ENCODE data around the gene IFNLR1. TPM values are rescaled to one million over a fixed set of nuclear protein-coding genes. Genes with fewer than 3 reads are reported as not detected.

Gene IFNLR1
- total RNA-seq, 2 donors from 2014 or later: 0.36 to 2.0 TPM

DNA sequence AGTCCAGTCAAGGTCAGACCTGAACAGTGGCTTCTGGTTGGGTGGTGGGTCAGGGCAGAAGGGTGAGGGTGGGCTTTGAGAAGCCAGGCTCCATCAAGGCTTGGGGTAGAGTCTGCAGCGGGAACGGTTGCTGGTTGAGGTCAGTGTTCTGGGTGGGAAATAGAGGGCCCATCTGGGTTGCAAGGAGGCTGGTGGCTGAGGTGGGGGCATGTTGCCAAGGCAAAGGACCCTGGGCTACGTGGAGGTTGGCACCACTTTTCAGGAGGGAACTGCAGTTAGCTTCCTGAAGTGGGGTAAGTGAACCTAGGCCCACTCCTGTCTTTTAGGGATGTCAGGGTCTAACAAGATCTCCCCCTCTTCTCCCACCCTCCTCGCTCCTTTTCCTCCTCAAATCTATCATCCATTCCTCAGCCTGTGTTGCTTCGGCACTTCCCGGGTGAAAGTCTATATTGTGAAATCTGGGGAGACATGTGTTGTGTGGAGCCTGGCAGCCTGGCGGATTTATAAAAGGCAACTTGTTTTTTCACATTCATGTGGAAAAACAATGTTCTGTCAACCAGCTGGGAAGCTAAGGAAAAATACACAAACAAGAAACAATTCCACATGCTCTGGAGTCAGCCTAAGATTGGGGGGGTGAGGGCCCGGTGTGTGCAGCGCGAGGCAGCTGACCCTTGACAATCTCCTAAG lies 45.6 kb downstream of the IFNLR1 start:
- Mint-ChIP-seq H3K4me1 (ENCODE audit: low read depth in 2 of 2) (peaks cover 0 to 8% of the 10 kb centered on the region in 2 donors), H3K27me3 (peaks cover 0 to 10% of the 10 kb centered on the region in 2 donors), H3K9me3 (no peaks in the 10 kb centered on the region), H3K4me3 (no peak overlapping the region), H3K36me3 (no peaks in the 10 kb centered on the region), H3K27ac (no peak overlapping the region)
- ATAC-seq (peak in 1 of 2 donors; percentile 25), DNase-seq (ENCODE audit: low spot score) (no peak)

DNA sequence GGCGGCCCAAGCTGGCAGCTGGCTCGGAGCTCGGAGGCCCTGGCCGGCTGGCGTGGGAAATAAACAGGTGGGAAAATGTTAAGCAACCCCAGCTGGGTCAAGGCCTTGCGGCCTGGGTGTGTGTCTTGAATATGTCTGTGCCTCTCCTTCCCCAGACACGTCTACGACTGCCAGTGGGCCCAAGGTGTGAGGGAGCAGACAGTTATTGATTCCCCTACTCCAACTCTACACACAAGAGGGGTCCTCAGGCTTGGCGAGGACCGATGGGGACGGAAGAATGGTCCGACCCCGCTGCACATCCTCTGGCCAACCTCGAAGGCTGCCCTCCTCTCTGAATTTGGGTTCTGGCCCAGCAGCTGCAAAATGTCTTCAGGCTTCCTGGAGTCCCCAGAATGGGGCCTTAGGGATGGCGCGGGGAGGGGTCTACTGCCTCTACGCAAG lies 46.3 kb downstream of the IFNLR1 start:
- Mint-ChIP-seq H3K4me1 (ENCODE audit: low read depth in 2 of 2) (peaks cover 0 to 8% of the 10 kb centered on the region in 2 donors), H3K4me3 (no peak overlapping the region), H3K36me3 (no peaks in the 10 kb centered on the region), H3K27me3 (peaks cover 0 to 7% of the 10 kb centered on the region in 2 donors), H3K9me3 (no peaks in the 10 kb centered on the region), H3K27ac (no peak overlapping the region)
- DNase-seq (ENCODE audit: low spot score): no peak
- ATAC-seq: no peak

DNA sequence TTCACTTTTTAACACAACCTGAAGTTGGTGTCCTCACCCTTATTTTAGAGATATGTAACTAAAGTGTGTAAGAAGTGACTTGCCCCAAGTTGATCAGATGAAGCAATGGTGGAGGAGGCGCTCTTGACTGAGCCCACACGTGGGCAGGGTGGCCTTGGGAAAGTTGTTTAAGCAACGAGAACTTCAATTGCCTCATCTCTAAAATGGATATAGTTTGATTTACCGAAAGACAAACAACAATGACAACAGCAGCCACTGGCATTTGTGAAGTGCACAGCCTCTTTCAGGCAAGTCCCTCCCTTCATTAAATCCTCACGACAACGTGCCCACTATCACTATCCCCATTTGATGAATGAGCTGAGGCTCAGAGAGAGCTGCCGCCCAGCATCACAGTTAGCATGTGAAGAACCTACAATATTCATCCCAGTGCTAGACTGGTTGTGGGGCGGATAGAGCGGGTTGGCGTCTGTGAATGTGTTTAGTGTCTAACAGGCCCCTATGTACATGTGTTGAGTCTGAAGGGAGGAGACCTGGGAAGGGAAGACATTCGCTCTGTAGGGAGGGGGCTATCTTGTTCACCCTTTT lies 47.2 kb downstream of the IFNLR1 start:
- no peak overlapping the region for H3K4me3 Mint-ChIP-seq

DNA sequence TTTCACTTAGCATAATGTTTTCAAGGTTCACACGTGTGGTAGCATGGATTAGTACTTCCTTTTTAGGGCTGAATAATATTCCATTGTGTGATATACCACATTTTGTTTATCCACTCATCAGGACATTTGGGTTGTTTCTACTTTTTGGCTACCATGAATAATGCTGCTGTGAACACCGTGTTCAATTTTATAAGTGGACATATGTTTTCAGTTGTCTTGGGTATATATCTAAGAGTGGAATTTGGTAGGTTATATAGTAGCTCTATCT lies 47.9 kb downstream of the IFNLR1 start:
- H3K9me3 Mint-ChIP-seq: no peaks in the 10 kb centered on the region
- no peak overlapping the region for H3K27ac Mint-ChIP-seq
- no peak for DNase-seq (ENCODE audit: low spot score)
- no peaks in the 10 kb centered on the region for H3K36me3 Mint-ChIP-seq
- no peak for ATAC-seq
- H3K4me1 Mint-ChIP-seq (ENCODE audit: low read depth in 2 of 2): peaks cover 0 to 8% of the 10 kb centered on the region in 2 donors
- no peak overlapping the region for H3K4me3 Mint-ChIP-seq
- H3K27me3 Mint-ChIP-seq: peaks cover 0 to 3% of the 10 kb centered on the region in 2 donors

More for the DNA sequence above, 47.2 kb downstream of the IFNLR1 start:
- DNase-seq (ENCODE audit: low spot score): peak; percentile 35
- ATAC-seq: no peak
- Mint-ChIP-seq H3K9me3 (no peaks in the 10 kb centered on the region), H3K36me3 (no peaks in the 10 kb centered on the region), H3K4me1 (ENCODE audit: low read depth in 2 of 2) (peaks cover 0 to 8% of the 10 kb centered on the region in 2 donors), H3K27ac (no peak overlapping the region), H3K27me3 (peaks cover 0 to 7% of the 10 kb centered on the region in 2 donors)

DNA sequence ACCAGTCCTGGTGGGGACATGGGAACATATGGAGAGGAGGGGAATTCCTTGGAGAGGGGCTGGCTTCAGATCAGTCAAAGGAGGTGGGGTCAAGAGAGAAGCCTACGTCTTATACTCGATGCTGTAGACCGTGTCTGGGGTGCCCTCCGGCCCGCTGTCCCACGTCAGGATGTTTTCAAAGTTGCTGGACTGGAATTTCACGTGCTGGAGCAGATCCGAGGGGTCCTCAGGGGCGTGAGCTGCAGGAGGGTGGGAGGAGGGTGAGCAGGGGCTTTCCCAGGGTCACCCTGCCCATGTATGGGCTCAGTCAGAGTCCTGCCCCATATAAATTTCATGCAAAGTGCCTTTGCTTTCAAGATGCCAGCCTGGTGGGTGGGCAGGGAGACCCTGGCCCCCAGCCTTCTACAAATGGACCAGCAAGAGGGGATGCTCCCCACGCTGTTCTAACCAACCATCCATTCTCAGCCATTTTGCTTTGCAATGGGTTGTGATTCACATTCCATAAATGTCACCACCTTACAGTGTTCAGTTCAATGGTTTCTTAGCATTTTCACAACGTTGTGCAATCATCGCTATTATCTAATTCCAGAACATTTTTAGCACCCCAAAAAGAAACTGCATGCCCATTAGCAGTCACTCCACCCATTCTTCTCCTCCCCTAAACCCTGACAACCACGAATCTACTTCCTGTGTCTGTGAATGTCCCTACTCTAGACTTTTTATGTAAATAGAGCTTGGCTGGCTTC lies 48.4 kb downstream of the IFNLR1 start:
- no peak overlapping the region for H3K4me3 Mint-ChIP-seq
- H3K27ac Mint-ChIP-seq: no peak overlapping the region
- ATAC-seq (no peak), DNase-seq (ENCODE audit: low spot score) (peak; percentile 12)
- peaks cover 0 to 5% of the 10 kb centered on the region in 2 donors for H3K27me3 Mint-ChIP-seq
- no peaks in the 10 kb centered on the region for H3K36me3 Mint-ChIP-seq
- H3K9me3 Mint-ChIP-seq: no peaks in the 10 kb centered on the region
- H3K4me1 Mint-ChIP-seq (ENCODE audit: low read depth in 2 of 2): peaks cover 0 to 8% of the 10 kb centered on the region in 2 donors

DNA sequence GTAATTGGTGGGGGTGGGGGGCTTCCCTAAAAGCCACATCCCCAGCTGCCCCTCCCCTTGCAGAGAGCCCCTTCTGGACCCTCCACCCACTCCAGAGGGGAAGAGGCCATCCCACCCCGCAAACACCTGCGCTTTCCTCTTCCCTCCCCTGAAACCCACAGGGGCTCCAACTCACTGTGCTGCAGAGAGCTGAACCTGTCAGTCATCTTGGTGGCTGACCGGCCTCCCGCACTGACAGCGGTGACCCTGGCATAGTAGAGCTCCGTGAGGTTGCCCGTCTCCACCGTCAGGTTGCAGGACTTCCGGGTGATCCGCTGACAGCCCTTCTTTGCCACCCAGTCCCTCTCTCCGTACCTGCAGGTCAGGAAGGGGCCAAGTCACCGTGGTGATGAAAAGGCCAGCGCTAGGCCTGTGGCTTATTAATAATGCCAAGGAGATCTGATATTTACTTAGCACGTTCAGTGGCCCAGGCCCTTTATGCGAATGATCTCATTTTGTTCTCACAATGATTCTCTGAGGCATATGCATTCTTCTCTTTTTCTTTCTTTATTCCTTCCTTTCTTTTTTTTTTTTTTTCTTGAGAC lies 50.0 kb downstream of the IFNLR1 start:
- peaks cover 0 to 8% of the 10 kb centered on the region in 2 donors for H3K4me1 Mint-ChIP-seq (ENCODE audit: low read depth in 2 of 2)
- no peaks in the 10 kb centered on the region for H3K9me3 Mint-ChIP-seq
- H3K27ac Mint-ChIP-seq: no peak overlapping the region
- DNase-seq (ENCODE audit: low spot score): peak; percentile 38
- ATAC-seq: no peak
- no peak overlapping the region for H3K4me3 Mint-ChIP-seq
- no peaks in the 10 kb centered on the region for H3K36me3 Mint-ChIP-seq
- peaks cover 0 to 8% of the 10 kb centered on the region in 2 donors for H3K27me3 Mint-ChIP-seq

DNA sequence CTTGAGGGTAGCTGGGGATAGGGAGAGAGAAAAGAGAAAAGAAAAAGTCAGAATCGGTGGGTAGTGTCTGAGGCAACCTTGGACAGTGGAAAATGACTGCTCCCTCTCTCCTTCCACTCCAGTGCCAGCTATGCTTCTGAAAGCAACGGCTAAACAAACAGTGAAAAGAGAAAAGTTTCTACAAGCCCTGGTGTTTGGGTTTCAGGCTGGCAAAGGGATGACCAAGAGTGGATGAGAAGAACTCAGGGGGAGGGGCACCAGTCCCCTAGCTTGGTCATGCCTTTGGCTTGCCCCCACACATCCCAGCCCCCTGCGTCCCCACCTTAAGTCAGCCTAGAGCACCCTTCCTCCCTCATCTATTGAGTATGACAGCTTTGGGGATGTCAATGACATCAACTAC lies 52.7 kb downstream of the IFNLR1 start:
- Mint-ChIP-seq H3K36me3 (no peaks in the 10 kb centered on the region), H3K4me3 (no peak overlapping the region), H3K27me3 (peaks cover under 1 to 8% of the 10 kb centered on the region in 2 donors), H3K4me1 (ENCODE audit: low read depth in 2 of 2) (peaks cover 0 to 5% of the 10 kb centered on the region in 2 donors), H3K9me3 (no peaks in the 10 kb centered on the region), H3K27ac (no peak overlapping the region)
- ATAC-seq (no peak), DNase-seq (ENCODE audit: low spot score) (peak; percentile 22)

DNA sequence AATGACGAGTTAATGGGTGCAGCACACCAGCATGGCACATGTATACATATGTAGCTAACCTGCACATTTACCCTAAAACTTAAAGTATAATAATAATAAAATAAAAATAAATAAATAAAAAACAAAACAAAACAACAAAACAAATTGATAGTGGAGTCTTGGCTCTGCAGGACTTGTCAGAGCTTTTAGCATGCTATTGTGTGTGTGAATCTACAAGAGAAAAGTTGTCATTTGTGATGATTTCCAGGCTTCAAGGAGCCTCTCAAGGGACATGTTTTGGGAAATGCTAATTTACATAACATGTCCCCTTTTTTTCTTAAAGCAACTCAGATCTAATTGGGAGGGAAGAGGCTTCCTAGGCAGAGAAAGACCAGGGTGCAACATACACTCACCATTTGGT lies 53.3 kb downstream of the IFNLR1 start:
- DNase-seq (ENCODE audit: low spot score) (no peak), ATAC-seq (no peak)
- H3K4me3 Mint-ChIP-seq: no peak overlapping the region
- no peaks in the 10 kb centered on the region for H3K9me3 Mint-ChIP-seq
- peaks cover 0 to under 1% of the 10 kb centered on the region in 2 donors for H3K4me1 Mint-ChIP-seq (ENCODE audit: low read depth in 2 of 2)
- H3K27me3 Mint-ChIP-seq: peaks cover 6 to 13% of the 10 kb centered on the region in 2 donors
- H3K36me3 Mint-ChIP-seq: no peaks in the 10 kb centered on the region
- no peak overlapping the region for H3K27ac Mint-ChIP-seq

DNA sequence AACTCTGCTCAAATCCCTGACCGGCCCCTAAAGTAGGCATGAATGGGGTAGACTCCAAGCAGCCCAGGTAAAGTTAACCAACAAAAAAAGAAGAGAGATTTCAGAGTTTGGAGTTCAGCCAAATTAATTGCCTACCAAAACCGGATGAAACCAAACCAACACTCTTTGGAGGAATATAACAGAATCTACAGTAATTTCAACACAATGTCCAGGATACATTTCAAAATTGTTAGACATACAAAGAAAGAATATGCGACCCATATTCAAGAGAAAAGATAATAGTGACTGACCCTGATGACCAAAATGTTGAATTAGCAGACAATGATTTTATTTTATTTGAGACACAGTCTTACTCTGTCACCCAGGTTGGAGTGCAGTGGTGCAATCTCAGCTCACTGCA lies 56.7 kb downstream of the IFNLR1 start:
- H3K36me3 Mint-ChIP-seq: no peaks in the 10 kb centered on the region
- DNase-seq (ENCODE audit: low spot score) (no peak), ATAC-seq (no peak)
- H3K27ac Mint-ChIP-seq: no peak overlapping the region
- peaks cover 11 to 16% of the 10 kb centered on the region in 2 donors for H3K27me3 Mint-ChIP-seq
- no peak overlapping the region for H3K4me3 Mint-ChIP-seq
- no peaks in the 10 kb centered on the region for H3K4me1 Mint-ChIP-seq (ENCODE audit: low read depth in 2 of 2)
- H3K9me3 Mint-ChIP-seq: no peaks in the 10 kb centered on the region

DNA sequence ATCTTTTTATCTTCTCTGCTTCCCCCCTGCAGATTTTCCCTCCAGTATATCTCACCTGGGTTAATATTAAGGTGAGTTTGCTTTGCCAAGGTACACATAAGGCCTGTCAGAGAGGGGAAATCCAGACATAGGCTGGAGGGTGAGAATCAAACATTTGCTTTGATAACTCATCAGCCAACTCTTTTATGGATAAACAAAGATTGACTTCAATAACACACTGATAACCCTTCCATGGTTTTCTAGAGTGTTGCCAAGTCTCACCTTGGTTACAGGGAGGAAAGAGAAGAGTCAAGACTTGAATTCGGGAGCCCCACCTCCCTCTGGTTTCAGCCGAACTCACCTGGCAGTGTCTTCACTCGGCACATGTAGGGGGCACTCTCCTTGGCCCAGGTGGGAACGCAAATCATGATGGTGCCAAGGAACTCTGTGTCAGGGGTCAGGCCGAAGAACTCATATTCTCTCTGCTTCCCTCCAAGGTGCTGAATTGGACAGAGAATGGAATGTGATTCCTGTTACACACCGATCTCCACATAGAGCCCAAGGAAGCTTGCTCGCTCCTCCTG lies 59.2 kb downstream of the IFNLR1 start:
- no peak for ATAC-seq
- H3K27ac Mint-ChIP-seq: no peak overlapping the region
- no peaks in the 10 kb centered on the region for H3K36me3 Mint-ChIP-seq
- H3K9me3 Mint-ChIP-seq: no peaks in the 10 kb centered on the region
- DNase-seq (ENCODE audit: low spot score): peak; percentile 3
- H3K4me3 Mint-ChIP-seq: no peak overlapping the region
- H3K4me1 Mint-ChIP-seq (ENCODE audit: low read depth in 2 of 2): no peaks in the 10 kb centered on the region
- H3K27me3 Mint-ChIP-seq: peaks cover 10 to 11% of the 10 kb centered on the region in 2 donors

DNA sequence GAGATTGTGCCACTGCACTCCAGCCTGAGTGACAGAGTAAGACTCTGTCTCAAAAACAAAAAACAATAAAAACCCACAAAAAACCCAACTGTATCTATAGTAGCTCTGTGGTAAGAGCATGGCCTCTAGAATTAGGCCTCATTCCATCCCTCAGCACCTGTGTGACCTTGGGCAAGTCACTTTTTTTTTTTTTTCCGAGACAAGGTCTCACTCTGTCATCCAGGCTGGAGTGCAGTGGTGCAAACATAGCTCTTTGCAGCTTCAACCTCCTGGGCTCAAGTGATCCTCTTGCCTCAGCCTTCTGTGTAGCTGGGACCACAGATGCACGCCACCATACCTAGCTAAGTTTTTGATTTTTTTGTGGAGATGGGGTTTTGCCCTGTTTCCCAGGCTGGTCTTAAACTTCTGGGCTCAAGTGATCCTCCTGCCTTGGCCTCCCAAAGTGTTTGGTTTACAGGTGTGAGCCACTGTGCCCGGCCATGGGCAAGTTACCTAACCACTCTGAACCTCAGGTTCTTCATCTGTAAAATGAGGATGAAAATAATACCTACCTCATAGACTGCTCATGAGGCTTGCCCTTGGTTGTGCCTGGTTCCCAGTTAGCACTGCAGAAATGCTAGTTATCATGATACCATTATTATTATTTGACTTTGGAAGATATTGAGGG lies 59.8 kb downstream of the IFNLR1 start:
- no peaks in the 10 kb centered on the region for H3K36me3 Mint-ChIP-seq
- ATAC-seq: no peak
- no peaks in the 10 kb centered on the region for H3K9me3 Mint-ChIP-seq
- H3K4me1 Mint-ChIP-seq (ENCODE audit: low read depth in 2 of 2): no peaks in the 10 kb centered on the region
- H3K27me3 Mint-ChIP-seq: peaks cover 10 to 11% of the 10 kb centered on the region in 2 donors
- H3K27ac Mint-ChIP-seq: no peak overlapping the region
- no peak overlapping the region for H3K4me3 Mint-ChIP-seq
- DNase-seq (ENCODE audit: low spot score): peak; percentile 18

DNA sequence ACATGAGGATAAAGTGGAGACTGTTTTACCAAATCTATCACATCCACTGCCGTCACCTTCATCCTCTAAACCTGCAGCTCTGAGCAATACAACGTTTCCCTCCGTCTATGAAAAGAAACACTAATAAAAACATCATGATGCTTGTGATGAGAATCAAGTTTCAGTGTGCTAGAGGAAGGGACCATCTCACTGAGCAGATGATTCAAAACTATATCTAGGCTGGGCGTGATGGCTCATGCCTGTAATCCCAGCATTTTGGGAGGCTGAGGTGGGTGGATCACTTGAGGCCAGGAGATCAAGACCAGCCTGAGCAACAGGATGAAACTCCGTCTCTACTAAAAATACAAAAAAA lies 60.4 kb downstream of the IFNLR1 start:
- Mint-ChIP-seq H3K36me3 (no peaks in the 10 kb centered on the region), H3K27ac (no peak overlapping the region)
- no peak for ATAC-seq

DNA sequence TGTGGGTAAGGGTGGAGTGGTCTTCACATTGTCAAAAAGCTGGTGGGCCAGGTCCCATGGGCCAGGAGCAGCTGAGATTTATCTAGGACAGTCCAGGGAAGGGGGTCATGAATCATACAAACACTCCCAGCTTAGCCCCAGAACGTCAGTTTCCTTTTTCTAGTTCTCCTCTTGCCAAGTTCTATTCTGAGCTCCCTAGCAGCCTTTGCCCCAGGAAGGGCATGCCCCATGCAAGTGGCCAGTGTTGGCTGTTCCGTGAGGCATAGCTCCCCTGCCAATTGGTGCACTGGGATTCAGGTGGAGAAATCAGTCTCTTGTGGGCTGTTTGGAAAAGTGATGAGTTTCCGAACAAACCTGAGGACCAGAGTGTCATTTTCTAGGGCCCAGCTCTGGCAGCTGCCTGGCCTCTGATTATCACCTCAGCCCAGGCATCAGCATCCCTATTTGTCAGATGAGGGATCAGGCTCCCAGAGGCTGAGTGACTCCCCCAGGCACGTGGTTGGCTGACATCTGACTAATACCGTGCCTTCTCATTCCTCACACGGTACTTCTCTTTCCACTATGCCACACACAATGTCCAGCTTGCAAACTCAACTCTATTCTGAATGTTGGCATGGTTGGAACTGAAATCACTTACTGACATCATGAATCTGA lies 60.9 kb downstream of the IFNLR1 start:
- no peaks in the 10 kb centered on the region for H3K9me3 Mint-ChIP-seq
- ATAC-seq (no peak), DNase-seq (ENCODE audit: low spot score) (peak; percentile 20)
- H3K4me3 Mint-ChIP-seq: no peak overlapping the region
- H3K36me3 Mint-ChIP-seq: no peaks in the 10 kb centered on the region
- no peaks in the 10 kb centered on the region for H3K4me1 Mint-ChIP-seq (ENCODE audit: low read depth in 2 of 2)
- no peak overlapping the region for H3K27ac Mint-ChIP-seq
- H3K27me3 Mint-ChIP-seq: peaks cover 10 to 11% of the 10 kb centered on the region in 2 donors

More for the DNA sequence above, 60.4 kb downstream of the IFNLR1 start:
- Mint-ChIP-seq H3K27me3 (peaks cover 10 to 11% of the 10 kb centered on the region in 2 donors), H3K4me3 (no peak overlapping the region), H3K4me1 (ENCODE audit: low read depth in 2 of 2) (no peaks in the 10 kb centered on the region), H3K9me3 (no peaks in the 10 kb centered on the region)
- DNase-seq (ENCODE audit: low spot score): no peak
